Non-pigmented ciliary epithelial cell (primary cell): ENCODE results near the gene NPBWR2.
"Not testable (repeated sequence)": the region's sequence is repeated elsewhere in the genome, so short reads cannot be mapped to it uniquely, and the experiment has no call there.

Experiments used
- DNase-seq: peaks from one replicate; pipeline ENCODE4 v3.0.0-alpha.2; 2010; ENCODE audit warnings: low read depth

NPBWR2 gene

GRCh38 chr20:64102647-64103354 is 4.6 kb downstream of the NPBWR2 start:
- no peak for DNase-seq

GRCh38 chr20:64101731-64102621 is 5.4 kb downstream of the NPBWR2 start:
- no peak for DNase-seq

- no peak for DNase-seq
These were observed 6.2 kb downstream of the NPBWR2 start for GRCh38 chr20:64100946-64101688.

- DNase-seq, result no peak
These were observed 6.8 kb downstream of the NPBWR2 start for GRCh38 chr20:64100566-64100888.

GRCh38 chr20:64099880-64100565 is 7.3 kb downstream of the NPBWR2 start:
- DNase-seq, result no peak

- DNase-seq, result no peak
These were observed 8.1 kb downstream of the NPBWR2 start for GRCh38 chr20:64099086-64099786.

- no peak for DNase-seq
These were observed 8.8 kb downstream of the NPBWR2 start for GRCh38 chr20:64098471-64099013.

- no peak for DNase-seq
These were observed 10.8 kb downstream of the NPBWR2 start for GRCh38 chr20:64096535-64096934.

- no peak for DNase-seq
These were observed 11.4 kb downstream of the NPBWR2 start for GRCh38 chr20:64095927-64096326.

- DNase-seq, result no peak
These were observed 11.9 kb downstream of the NPBWR2 start for GRCh38 chr20:64095455-64095854.

GRCh38 chr20:64093013-64093503 is 14.3 kb downstream of the NPBWR2 start:
- DNase-seq, result no peak

GRCh38 chr20:64092258-64093012 is 14.9 kb downstream of the NPBWR2 start:
- DNase-seq, result no peak

- no peak for DNase-seq
These were observed 15.6 kb downstream of the NPBWR2 start for GRCh38 chr20:64091770-64092169.

GRCh38 chr20:64091340-64091739 is 16.0 kb downstream of the NPBWR2 start:
- DNase-seq, result no peak

- DNase-seq, result no peak
These were observed 17.2 kb downstream of the NPBWR2 start for GRCh38 chr20:64090165-64090564.

- DNase-seq, result not testable (repeated sequence)
These were observed 18.8 kb downstream of the NPBWR2 start for GRCh38 chr20:64088586-64088985.

GRCh38 chr20:64087226-64087825 is 20.0 kb downstream of the NPBWR2 start:
- DNase-seq, result not testable (repeated sequence)

- DNase-seq, result no peak
These were observed 20.6 kb downstream of the NPBWR2 start for GRCh38 chr20:64086801-64087200.

- DNase-seq, result no peak
These were observed 22.6 kb downstream of the NPBWR2 start for GRCh38 chr20:64084685-64085152.
